GM19452 (cell line): ENCODE results near the gene GLA.
A peak's percentile ranks its signal among the peaks of the same experiment; 100 is the strongest.

Experiments
- ATAC-seq: cut with Tn5 transposase; IDR thresholded peaks from one replicate; pipeline ENCODE4 v1.9.1; 2021; ENCODE audit not compliant: unreplicated experiment

Gene GLA

GRCh38 chrX:101359966-101360365 lies 47.8 kb downstream of the GLA start:
- no peak for ATAC-seq

GRCh38 chrX:101357166-101357795 lies 50.4 kb downstream of the GLA start:
- no peak for ATAC-seq

GRCh38 chrX:101349193-101349562 lies 58.5 kb downstream of the GLA start:
- ATAC-seq = no peak

- ATAC-seq = peak; percentile 99
Measured at GRCh38 chrX:101348452-101349192, 59.1 kb downstream of the GLA start, which contains the start of gene TIMM8A. Gene TIMM8A, minus strand, starts transcription at chrX:101348742. Its CDS starts 78 bp downstream, at chrX:101348664.

- ATAC-seq = no peak
Measured at GRCh38 chrX:101347859-101348451, 59.8 kb downstream of the GLA start.
